ENCODE results near the gene C10orf95. TPM values are rescaled to one million over a fixed set of nuclear protein-coding genes. Genes with fewer than 3 reads are reported as not detected.

The C10orf95 gene
- total and polyA plus RNA-seq, 2 of the 13 experiments (the other 11 are each of a cell fraction or from before 2014, with no cell fraction given) = 0.05 to 0.07 TPM

DNA sequence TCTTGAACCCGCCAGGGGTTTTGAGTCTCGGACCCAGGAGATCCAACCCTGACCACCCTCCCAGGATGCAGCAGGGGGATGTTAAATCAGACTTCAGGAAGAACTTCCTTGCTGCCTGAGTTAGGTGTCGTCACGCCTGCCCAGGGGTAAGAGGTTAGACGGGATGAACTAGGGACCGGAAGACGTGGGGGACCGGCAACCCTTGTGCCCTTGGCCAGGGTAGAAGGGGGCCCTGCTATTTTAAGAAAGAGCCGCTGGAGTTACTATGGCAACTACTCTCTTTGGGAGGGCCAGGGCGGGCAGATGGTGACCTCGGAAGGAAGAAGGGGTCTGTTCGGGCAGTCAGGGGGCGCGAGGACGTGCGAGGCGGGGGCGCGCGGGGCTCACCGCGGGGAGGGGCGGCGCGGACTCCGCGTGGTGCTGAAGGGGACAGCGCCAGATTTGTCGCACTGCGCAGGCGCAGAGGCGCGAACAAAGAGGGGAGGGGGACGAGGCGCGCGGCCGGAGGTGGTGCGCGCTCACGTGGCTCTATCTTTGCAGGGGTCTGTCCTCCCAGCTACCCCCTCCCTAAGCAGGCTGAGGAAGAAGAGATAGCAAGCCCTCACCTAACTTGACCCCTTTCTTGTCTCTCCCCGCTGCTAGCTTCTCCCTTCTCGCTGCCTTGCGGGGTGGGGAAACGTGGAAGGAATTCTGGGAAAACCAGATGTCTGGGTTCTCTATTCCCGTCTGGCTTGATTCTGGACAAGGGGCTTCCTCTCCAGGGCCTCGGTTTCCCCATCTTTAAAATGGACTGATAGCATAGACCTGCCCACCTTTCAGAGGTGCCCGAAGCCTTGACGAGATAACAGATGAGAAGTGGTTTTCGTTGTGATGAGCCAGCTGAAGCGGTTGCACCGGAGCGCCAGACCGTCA, 31.8 kb downstream of the C10orf95 start (continued):
- TF ChIP-seq, protein P1, sequence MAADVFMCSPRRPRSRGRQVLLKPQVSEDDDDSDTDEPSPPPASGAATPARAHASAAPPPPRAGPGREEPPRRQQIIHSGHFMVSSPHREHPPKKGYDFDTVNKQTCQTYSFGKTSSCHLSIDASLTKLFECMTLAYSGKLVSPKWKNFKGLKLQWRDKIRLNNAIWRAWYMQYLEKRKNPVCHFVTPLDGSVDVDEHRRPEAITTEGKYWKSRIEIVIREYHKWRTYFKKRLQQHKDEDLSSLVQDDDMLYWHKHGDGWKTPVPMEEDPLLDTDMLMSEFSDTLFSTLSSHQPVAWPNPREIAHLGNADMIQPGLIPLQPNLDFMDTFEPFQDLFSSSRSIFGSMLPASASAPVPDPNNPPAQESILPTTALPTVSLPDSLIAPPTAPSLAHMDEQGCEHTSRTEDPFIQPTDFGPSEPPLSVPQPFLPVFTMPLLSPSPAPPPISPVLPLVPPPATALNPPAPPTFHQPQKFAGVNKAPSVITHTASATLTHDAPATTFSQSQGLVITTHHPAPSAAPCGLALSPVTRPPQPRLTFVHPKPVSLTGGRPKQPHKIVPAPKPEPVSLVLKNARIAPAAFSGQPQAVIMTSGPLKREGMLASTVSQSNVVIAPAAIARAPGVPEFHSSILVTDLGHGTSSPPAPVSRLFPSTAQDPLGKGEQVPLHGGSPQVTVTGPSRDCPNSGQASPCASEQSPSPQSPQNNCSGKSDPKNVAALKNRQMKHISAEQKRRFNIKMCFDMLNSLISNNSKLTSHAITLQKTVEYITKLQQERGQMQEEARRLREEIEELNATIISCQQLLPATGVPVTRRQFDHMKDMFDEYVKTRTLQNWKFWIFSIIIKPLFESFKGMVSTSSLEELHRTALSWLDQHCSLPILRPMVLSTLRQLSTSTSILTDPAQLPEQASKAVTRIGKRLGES (CRISPR knock-in tag; IDR thresholded peaks at IDR 0.05; ENCODE audit: borderline replicate concordance) = peak; percentile 76; the same call in 1 of the 2 replicates
- no peak for TF ChIP-seq ZNF180 (CRISPR knock-in tag; IDR thresholded peaks at IDR 0.05; ENCODE audit: borderline replicate concordance, low read depth)
- TF ChIP-seq ZSCAN31 (CRISPR knock-in tag; IDR thresholded peaks at IDR 0.05; ENCODE audit: low read depth) = peak; percentile 70; the same call in 1 of the 2 replicates
- 0 out of 2 replicates have a peak, but pooled peaks have one; percentile 76 for TF ChIP-seq ZSCAN20 (CRISPR knock-in tag; IDR thresholded peaks at IDR 0.05; ENCODE audit: borderline replicate concordance)
- TF ChIP-seq, protein P2, sequence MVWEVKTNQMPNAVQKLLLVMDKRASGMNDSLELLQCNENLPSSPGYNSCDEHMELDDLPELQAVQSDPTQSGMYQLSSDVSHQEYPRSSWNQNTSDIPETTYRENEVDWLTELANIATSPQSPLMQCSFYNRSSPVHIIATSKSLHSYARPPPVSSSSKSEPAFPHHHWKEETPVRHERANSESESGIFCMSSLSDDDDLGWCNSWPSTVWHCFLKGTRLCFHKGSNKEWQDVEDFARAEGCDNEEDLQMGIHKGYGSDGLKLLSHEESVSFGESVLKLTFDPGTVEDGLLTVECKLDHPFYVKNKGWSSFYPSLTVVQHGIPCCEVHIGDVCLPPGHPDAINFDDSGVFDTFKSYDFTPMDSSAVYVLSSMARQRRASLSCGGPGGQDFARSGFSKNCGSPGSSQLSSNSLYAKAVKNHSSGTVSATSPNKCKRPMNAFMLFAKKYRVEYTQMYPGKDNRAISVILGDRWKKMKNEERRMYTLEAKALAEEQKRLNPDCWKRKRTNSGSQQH (CRISPR knock-in tag; IDR thresholded peaks at IDR 0.05; ENCODE audit: low read depth) = 0 out of 2 replicates have a peak, but pooled peaks have one; percentile 64
- TF ChIP-seq, protein P3, sequence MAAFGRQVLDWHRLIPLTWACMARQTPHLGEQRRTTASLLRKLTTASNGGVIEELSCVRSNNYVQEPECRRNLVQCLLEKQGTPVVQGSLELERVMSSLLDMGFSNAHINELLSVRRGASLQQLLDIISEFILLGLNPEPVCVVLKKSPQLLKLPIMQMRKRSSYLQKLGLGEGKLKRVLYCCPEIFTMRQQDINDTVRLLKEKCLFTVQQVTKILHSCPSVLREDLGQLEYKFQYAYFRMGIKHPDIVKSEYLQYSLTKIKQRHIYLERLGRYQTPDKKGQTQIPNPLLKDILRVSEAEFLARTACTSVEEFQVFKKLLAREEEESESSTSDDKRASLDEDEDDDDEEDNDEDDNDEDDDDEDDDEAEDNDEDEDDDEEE (CRISPR knock-in tag; IDR thresholded peaks at IDR 0.05) = peak; percentile 34; the same call in 1 of the 2 replicates
- TF ChIP-seq MTA3 (CRISPR knock-in tag; IDR thresholded peaks at IDR 0.05) = no peak
- TF ChIP-seq, protein P4, sequence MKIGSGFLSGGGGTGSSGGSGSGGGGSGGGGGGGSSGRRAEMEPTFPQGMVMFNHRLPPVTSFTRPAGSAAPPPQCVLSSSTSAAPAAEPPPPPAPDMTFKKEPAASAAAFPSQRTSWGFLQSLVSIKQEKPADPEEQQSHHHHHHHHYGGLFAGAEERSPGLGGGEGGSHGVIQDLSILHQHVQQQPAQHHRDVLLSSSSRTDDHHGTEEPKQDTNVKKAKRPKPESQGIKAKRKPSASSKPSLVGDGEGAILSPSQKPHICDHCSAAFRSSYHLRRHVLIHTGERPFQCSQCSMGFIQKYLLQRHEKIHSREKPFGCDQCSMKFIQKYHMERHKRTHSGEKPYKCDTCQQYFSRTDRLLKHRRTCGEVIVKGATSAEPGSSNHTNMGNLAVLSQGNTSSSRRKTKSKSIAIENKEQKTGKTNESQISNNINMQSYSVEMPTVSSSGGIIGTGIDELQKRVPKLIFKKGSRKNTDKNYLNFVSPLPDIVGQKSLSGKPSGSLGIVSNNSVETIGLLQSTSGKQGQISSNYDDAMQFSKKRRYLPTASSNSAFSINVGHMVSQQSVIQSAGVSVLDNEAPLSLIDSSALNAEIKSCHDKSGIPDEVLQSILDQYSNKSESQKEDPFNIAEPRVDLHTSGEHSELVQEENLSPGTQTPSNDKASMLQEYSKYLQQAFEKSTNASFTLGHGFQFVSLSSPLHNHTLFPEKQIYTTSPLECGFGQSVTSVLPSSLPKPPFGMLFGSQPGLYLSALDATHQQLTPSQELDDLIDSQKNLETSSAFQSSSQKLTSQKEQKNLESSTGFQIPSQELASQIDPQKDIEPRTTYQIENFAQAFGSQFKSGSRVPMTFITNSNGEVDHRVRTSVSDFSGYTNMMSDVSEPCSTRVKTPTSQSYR (CRISPR knock-in tag; IDR thresholded peaks at IDR 0.05; ENCODE audit: borderline replicate concordance) = peak; percentile 15; the same call in 1 of the 2 replicates
- TF ChIP-seq, protein P5, sequence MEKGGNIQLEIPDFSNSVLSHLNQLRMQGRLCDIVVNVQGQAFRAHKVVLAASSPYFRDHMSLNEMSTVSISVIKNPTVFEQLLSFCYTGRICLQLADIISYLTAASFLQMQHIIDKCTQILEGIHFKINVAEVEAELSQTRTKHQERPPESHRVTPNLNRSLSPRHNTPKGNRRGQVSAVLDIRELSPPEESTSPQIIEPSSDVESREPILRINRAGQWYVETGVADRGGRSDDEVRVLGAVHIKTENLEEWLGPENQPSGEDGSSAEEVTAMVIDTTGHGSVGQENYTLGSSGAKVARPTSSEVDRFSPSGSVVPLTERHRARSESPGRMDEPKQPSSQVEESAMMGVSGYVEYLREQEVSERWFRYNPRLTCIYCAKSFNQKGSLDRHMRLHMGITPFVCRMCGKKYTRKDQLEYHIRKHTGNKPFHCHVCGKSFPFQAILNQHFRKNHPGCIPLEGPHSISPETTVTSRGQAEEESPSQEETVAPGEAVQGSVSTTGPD (CRISPR knock-in tag; IDR thresholded peaks at IDR 0.05) = no peak
- 0 out of 2 replicates have a peak, but pooled peaks have one; percentile 44 for TF ChIP-seq ZMYM4 (CRISPR knock-in tag; IDR thresholded peaks at IDR 0.05)
- TF ChIP-seq KLF12 (CRISPR knock-in tag; IDR thresholded peaks at IDR 0.05; ENCODE audit: borderline replicate concordance) = 0 out of 2 replicates have a peak, but pooled peaks have one; percentile 78
